ENCODE data around the gene TDRD12. TPM values are rescaled to one million over a fixed set of nuclear protein-coding genes. Genes with fewer than 3 reads are reported as not detected.
"Not testable (repeated sequence)": the region's sequence is repeated elsewhere in the genome, so short reads cannot be mapped to it uniquely, and the experiment has no call there.

The TDRD12 gene
- total RNA-seq, 1 experiment from 2014 or later: 0.33 TPM

GRCh38 chr19:32866061-32866460, 146.5 kb downstream of the TDRD12 start:
- H3K27me3 ChIP-seq (ENCODE audit: insufficient read depth, low read depth): no peaks in the 10 kb centered on the region
- no peak overlapping the region for H3K27ac ChIP-seq
- BruUV-seq (replicated peaks): no TSS peak
- H3K4me3 ChIP-seq: no peak overlapping the region
- H3K9me3 ChIP-seq (ENCODE audit: insufficient read depth, low read depth): no peaks in the 10 kb centered on the region
- ChIA-PET CTCF (interaction anchor here (0.7 kb wide), 1 partner anchor 12 kb away, joined by 4 read pairs; no protein-coding TSS in a partner anchor), POLR2A (ENCODE audit: unreplicated experiment) (no interaction called here)
- H3K4me2 ChIP-seq: no peak overlapping the region
- no peak for DNase-seq
- no peaks in the 10 kb centered on the region for H3F3A ChIP-seq (ENCODE audit: insufficient read depth, low read depth)
- H2AFZ ChIP-seq: no peak overlapping the region
- H3K9me2 ChIP-seq (ENCODE audit: insufficient read depth): no peaks in the 10 kb centered on the region
- no peaks in the 10 kb centered on the region for H3K79me2 ChIP-seq (ENCODE audit: low read depth)
- intact Hi-C loops (cut with micrococcal nuclease; ENCODE audit: unreplicated experiment): no loop called here
- no peaks in the 10 kb centered on the region for H3K36me3 ChIP-seq (ENCODE audit: low read depth)
- no peaks in the 10 kb centered on the region for H4K20me1 ChIP-seq (ENCODE audit: insufficient read depth)
- no peaks in the 10 kb centered on the region for H3K4me1 ChIP-seq (replicated peaks; ENCODE audit: insufficient read depth)
- no peak for TF ChIP-seq EZH2 (IDR thresholded peaks at IDR 0.05; ENCODE audit: low read depth)
- TF ChIP-seq CTCF (conservative IDR thresholded peaks at IDR 0.05): no peak

GRCh38 chr19:32866564-32867265, 147.1 kb downstream of the TDRD12 start:
- no peaks in the 10 kb centered on the region for H3F3A ChIP-seq (ENCODE audit: insufficient read depth, low read depth)
- no peak overlapping the region for H3K4me2 ChIP-seq
- intact Hi-C loops (cut with micrococcal nuclease; ENCODE audit: unreplicated experiment): no loop called here
- no peaks in the 10 kb centered on the region for H3K36me3 ChIP-seq (ENCODE audit: low read depth)
- DNase-seq: no peak
- TF ChIP-seq CTCF (conservative IDR thresholded peaks at IDR 0.05) (no peak), EZH2 (IDR thresholded peaks at IDR 0.05; ENCODE audit: low read depth) (no peak)
- H3K9me3 ChIP-seq (ENCODE audit: insufficient read depth, low read depth): no peaks in the 10 kb centered on the region
- POLR2A ChIA-PET (ENCODE audit: unreplicated experiment): no interaction called here
- H3K4me3 ChIP-seq: no peak overlapping the region
- no peaks in the 10 kb centered on the region for H3K9me2 ChIP-seq (ENCODE audit: insufficient read depth)
- no peaks in the 10 kb centered on the region for H3K27me3 ChIP-seq (ENCODE audit: insufficient read depth, low read depth)
- CTCF ChIA-PET: no interaction called here
- H3K4me1 ChIP-seq (replicated peaks; ENCODE audit: insufficient read depth): no peaks in the 10 kb centered on the region
- no TSS peak for BruUV-seq (replicated peaks)
- H4K20me1 ChIP-seq (ENCODE audit: insufficient read depth): no peaks in the 10 kb centered on the region
- H3K27ac ChIP-seq: no peak overlapping the region
- no peak overlapping the region for H2AFZ ChIP-seq
- no peaks in the 10 kb centered on the region for H3K79me2 ChIP-seq (ENCODE audit: low read depth)

DNA sequence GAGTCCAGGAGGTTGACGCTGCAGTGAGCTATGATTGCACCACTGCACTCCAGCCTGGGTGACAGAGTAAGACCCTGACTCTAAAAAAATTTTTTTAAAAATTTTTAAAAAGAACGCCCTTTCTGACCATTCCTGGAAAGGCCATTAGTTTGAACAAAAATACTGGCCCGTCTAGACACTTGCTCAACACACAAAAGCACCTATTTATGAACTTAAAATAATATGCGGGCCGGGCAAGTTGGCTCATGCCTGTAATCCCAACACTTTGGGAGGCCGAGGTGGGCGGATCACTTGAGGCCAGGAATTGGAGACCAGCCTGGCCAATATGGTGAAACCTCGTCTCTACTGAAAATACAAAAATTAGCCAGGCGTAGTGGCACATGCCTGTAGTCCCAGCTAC, 147.9 kb downstream of the TDRD12 start:
- H3K4me1 ChIP-seq (replicated peaks; ENCODE audit: insufficient read depth); POLR2A ChIA-PET (ENCODE audit: unreplicated experiment); CTCF ChIA-PET; H3K9me2 ChIP-seq (ENCODE audit: insufficient read depth); intact Hi-C loops (cut with micrococcal nuclease; ENCODE audit: unreplicated experiment); H3F3A ChIP-seq (ENCODE audit: insufficient read depth, low read depth); BruUV-seq (replicated peaks); H3K27me3 ChIP-seq (ENCODE audit: insufficient read depth, low read depth); H3K36me3 ChIP-seq (ENCODE audit: low read depth); H3K4me2 ChIP-seq; H3K27ac ChIP-seq; H3K4me3 ChIP-seq; H4K20me1 ChIP-seq (ENCODE audit: insufficient read depth); DNase-seq; H3K79me2 ChIP-seq (ENCODE audit: low read depth); H2AFZ ChIP-seq; H3K9me3 ChIP-seq (ENCODE audit: insufficient read depth, low read depth): not testable (repeated sequence)

All from PC-9 (cell line).